LNCAP (cell line): ENCODE data around the gene NTSR2.

Experiments
- TF ChIP-seq, protein P1 (sequence below): fragments of 450-650 bp; IDR thresholded peaks from 2 replicates; pipeline ENCODE4 v1.5.1; 2017; ENCODE audit warnings: mild to moderate bottlenecking

Gene NTSR2

DNA sequence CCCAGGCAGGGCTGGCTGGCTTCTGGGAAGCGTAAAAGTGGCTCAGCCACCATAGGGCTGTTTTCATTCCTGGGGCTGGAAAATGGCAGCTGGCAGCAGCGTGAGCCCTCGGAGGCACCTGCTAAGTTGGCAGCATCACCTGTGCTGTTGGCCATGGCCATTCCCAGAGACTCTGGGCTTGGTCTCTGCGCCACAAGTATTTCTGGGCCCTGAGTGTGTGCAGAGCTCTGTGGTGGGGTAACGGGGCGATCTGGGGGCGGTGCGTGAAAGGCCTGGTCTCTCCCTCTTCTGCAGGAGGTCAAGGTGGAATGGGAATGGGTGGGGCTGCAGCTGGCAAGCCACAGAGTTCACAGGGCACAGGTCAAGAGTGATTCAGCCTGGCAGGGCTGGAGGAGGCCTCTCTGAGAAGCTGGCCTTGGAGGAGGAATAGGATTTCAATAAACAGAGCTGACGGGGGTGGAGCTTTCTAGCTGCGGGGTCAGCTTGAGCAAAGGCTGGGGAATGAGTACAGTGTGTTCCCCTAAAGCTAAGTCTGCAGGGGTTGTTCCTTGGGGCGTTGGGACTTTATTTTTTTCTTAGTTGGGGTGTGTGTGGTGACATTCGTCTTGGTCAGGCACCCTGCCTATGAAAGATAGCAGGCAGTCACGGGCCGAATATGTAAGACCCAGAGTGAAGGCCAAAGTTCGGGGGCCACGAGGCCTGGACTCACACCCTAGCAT is 10.3 kb upstream of the NTSR2 start:
- TF ChIP-seq, protein P1, sequence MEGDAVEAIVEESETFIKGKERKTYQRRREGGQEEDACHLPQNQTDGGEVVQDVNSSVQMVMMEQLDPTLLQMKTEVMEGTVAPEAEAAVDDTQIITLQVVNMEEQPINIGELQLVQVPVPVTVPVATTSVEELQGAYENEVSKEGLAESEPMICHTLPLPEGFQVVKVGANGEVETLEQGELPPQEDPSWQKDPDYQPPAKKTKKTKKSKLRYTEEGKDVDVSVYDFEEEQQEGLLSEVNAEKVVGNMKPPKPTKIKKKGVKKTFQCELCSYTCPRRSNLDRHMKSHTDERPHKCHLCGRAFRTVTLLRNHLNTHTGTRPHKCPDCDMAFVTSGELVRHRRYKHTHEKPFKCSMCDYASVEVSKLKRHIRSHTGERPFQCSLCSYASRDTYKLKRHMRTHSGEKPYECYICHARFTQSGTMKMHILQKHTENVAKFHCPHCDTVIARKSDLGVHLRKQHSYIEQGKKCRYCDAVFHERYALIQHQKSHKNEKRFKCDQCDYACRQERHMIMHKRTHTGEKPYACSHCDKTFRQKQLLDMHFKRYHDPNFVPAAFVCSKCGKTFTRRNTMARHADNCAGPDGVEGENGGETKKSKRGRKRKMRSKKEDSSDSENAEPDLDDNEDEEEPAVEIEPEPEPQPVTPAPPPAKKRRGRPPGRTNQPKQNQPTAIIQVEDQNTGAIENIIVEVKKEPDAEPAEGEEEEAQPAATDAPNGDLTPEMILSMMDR, result no peak

DNA sequence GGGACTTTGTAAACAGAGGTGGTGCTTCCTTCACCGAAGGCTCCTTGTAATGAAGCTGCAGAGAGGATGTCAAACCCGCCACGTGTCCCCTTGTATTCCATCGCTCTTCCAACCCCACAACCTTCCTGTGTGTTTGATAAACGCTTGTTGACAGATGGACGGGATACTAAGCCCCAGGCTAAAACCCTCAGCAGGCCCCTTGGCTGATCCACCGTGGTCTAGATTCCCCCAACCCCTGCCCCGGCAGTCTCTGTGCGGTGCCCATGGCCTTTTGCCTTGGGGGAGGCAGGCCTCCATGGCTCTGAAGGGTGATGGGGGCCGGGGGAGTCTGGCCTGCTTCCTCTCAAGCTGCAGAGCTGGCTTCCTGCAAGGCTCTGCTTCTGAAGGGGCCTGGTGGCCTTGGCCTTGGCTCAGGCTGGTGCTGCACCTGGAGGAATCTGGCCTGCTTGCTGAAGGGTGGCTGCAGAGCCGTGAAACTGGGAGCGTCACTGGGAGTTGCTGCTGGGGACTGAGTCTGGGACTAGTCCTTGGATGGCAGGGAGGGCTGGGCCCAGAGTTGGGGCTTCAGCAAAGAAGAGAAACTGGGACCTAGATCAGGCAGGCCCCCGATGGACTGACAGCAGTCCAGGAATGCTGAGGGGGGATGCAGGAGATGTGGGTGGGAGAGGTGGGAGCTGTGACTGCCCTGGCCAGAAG is 9.6 kb upstream of the NTSR2 start:
- TF ChIP-seq, protein P1, result no peak

DNA sequence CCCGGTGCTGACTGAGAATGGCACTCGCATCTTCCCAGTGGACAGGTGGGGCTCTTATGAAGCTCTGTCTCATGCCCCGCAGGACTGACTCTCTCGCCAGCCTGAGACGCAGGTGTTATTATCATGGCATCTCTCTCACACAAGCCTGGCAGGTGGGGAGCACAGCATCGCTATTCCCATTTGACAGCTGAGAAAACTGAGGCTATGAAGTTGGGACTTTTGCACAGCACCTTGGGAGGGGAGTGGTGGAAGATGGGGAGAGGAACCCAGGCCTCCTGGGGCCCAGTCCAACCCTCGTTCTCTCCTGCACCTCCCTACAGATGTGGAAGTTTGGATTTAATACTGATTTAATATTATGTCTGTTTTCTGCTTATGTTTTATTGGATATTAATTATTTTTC is 9.0 kb upstream of the NTSR2 start:
- TF ChIP-seq, protein P1, result no peak

DNA sequence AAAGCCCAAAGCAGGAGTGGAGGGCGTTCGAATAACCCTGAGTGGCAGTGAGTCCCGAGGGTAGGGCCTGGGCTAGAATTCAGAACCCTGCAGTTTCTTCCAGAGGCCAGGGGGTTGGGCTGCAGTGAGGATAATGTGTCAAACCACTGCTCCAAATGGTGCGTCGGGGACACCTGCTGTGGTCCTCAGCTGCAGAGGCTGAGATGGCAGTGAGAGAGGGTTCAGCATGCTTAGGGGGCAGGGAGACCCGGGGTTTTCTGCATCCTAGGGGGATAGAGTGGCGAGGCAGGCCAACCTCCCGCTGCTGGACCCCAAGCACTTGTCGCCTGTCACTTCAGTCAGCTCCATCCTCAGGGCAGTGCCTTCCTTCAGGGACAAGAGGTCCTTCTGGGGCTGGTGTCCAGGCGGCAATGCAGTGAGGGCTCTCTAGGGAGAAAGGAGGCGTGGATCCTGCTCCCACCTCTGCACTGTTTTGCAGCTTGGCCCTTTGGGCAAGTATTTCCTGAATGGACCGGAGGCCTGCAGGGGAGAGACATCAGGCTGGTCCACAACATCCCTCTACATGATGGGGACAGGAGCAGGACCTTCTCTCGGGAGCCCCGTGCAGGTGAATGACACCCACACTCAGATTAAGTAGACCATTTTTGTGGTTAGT is 8.4 kb upstream of the NTSR2 start:
- TF ChIP-seq, protein P1, result no peak

DNA sequence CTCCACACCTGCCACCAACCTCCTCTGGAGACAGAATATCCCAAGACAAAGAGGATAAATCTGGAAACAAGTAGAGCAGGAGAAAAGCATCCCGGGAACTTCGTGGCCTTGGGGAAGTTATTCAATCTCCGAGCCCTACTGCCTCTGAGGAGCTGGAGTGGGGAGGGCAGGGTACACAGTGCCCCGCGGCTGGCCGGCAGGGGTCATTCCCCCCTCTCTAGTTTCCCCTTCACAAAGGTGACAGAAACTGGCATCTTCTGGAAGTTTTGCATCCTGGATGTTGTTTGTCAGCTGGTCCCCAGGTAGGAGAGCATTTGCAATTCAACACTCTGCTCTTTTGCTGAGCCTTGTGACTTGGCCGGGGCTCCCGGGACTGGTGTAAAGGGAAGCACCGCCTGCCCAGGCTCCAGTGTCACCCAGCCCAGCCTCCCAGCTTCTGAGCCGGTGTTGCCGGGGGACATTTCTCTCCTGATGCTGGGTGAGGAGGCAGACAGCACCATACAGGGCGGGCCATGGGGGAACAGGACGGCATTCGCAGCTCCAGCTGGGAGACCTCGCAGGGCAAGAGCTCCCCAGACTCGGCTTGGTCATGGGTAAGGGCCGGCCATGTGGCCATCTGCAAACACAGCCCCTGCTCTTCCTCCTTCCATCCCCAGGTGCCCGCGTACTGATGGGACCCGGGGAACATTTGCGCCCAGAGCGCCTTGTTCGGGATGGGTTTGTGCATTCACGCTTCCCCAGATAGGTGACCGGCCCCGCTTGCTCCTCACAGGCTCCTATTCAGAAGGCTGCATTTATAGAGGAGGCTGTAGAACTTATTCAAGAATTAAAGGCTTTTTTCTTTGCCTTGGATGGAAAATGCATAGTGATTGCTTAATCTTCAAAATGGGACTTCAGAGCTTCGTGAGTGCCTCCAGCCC is 7.4 kb upstream of the NTSR2 start:
- TF ChIP-seq, protein P1, result no peak

DNA sequence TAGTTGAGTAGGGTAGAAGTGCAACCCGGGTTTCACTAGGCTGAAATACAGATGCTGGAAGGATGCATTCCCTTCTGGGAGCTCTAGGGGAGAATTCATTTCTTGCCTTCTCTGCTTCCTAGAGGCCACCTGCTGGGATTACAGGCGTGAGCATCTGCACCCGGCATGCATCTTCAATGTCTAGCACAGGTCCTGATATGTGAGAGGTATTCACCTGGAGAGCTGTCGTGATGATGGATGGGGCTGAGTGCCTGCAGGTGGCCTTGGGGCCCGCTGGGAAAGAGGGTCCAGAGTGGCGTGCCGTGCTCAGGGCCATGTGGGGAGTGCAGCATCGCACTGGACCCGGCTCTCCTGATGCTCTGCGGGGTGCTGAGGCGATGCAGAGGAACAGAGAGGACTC is 6.6 kb upstream of the NTSR2 start:
- TF ChIP-seq, protein P1, result no peak

DNA sequence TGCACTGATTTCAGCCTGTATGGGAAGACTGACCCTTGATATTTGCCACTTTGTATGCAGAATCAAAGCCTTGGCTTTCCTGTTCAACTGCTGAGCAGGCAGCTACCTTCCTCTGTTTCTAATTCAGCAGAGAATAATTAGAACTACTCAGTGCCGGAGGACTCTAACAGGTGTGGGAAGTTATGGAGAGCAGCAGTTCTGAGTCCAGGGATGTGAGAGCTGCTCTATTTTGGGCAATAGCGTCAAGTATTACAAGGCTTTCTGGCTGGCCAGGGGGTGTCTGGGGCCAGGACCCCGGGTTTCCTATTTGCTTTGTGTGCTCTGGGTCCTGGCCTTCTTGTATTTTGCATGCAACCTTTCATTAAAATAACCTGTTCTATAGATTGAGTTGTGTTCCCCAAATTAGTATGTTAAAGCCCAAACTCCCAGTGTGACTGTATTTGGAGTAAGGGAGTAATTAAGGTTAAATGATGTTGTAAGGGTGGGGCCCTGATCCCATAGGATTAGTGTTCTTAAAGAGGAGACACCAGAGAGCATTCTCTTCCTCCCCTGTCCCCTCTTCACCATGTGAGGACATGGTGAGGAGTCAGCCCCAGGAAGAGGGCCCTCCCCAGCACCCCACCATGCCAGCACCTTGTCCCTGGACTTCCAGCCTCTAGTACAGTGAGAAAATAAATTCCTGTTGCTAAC is 5.6 kb upstream of the NTSR2 start:
- TF ChIP-seq, protein P1, result no peak
